Measurements from ENCODE around the gene AFDN. TPM values are rescaled to one million over a fixed set of nuclear protein-coding genes. Genes with fewer than 3 reads are reported as not detected.

AFDN gene
- total RNA-seq, 1 experiment from 2014 or later = 177 TPM

GRCh38 chr6:167797011-167797471 is 29.7 kb upstream of the AFDN start:
- BruUV-seq (replicated peaks) = no TSS peak
- ChIA-PET POLR2A (interaction anchor here (0.9 kb wide), 1 partner anchor 16 kb away, joined by 3 read pairs; no protein-coding TSS in a partner anchor), CTCF (interaction anchor here (0.6 kb wide), 1 partner anchor 121 kb away, joined by 3 read pairs; no protein-coding TSS in a partner anchor)
- H3K36me3 ChIP-seq (ENCODE audit: control insufficient read depth, insufficient read depth, low read length) = no peaks in the 10 kb centered on the region
- peak overlapping the region; percentile 62 for H3K4me3 Mint-ChIP-seq (ENCODE audit: unreplicated experiment)
- intact Hi-C loops (cut with micrococcal nuclease; ENCODE audit: unreplicated experiment) = loop anchor here (1.0 to 2.0 kb wide), 2 partner anchors 9 to 120 kb away; no protein-coding TSS in a partner anchor
- peak overlapping the region; percentile 27 for H3K27ac Mint-ChIP-seq (ENCODE audit: unreplicated experiment)
- H3K36me3 Mint-ChIP-seq (ENCODE audit: insufficient read depth, unreplicated experiment) = no peaks in the 10 kb centered on the region
- H3K4me1 ChIP-seq = peaks cover 17% of the 10 kb centered on the region
- H3K27me3 Mint-ChIP-seq (ENCODE audit: insufficient read depth, unreplicated experiment) = no peaks in the 10 kb centered on the region
- TF ChIP-seq CTCF (IDR thresholded peaks at IDR 0.05; ENCODE audit: insufficient read depth in 1 of 2, low read depth in 1 of 2, low read length in 1 of 2, severe bottlenecking in 1 of 2, unreplicated experiment in 1 of 2) = no peak
- peak overlapping the region; percentile 51 for H3K4me3 ChIP-seq (ENCODE audit: low read depth, low read length)
- no peaks in the 10 kb centered on the region for H3K9me3 Mint-ChIP-seq (ENCODE audit: unreplicated experiment)
- DNase-seq = peak; percentile 75 to 86
- no peaks in the 10 kb centered on the region for H3K27me3 ChIP-seq (replicated peaks; ENCODE audit: control insufficient read depth, insufficient read depth, low read length)
- H3K9me3 ChIP-seq = no peaks in the 10 kb centered on the region
- peaks cover 22% of the 10 kb centered on the region for H3K4me1 Mint-ChIP-seq (ENCODE audit: low read depth, unreplicated experiment)

GRCh38 chr6:167797476-167798265 is 29.0 kb upstream of the AFDN start:
- Mint-ChIP-seq H3K27me3 (ENCODE audit: insufficient read depth, unreplicated experiment) (no peaks in the 10 kb centered on the region), H3K9me3 (ENCODE audit: unreplicated experiment) (no peaks in the 10 kb centered on the region), H3K27ac (ENCODE audit: unreplicated experiment) (peak overlapping the region; percentile 60), H3K4me1 (ENCODE audit: low read depth, unreplicated experiment) (peaks cover 22% of the 10 kb centered on the region), H3K4me3 (ENCODE audit: unreplicated experiment) (peak overlapping the region; percentile 62), H3K36me3 (ENCODE audit: insufficient read depth, unreplicated experiment) (no peaks in the 10 kb centered on the region)
- Histone ChIP-seq H3K4me1 (peaks cover 17% of the 10 kb centered on the region), H3K27me3 (replicated peaks; ENCODE audit: control insufficient read depth, insufficient read depth, low read length) (no peaks in the 10 kb centered on the region), H3K9me3 (no peaks in the 10 kb centered on the region), H3K4me3 (ENCODE audit: low read depth, low read length) (peak overlapping the region; percentile 51), H3K36me3 (ENCODE audit: control insufficient read depth, insufficient read depth, low read length) (no peaks in the 10 kb centered on the region)
- no peak for DNase-seq
- intact Hi-C loops (cut with micrococcal nuclease; ENCODE audit: unreplicated experiment) = loop anchor here (1.0 to 2.0 kb wide), 2 partner anchors 9 to 121 kb away; no protein-coding TSS in a partner anchor
- BruUV-seq (replicated peaks) = TSS peak; percentile 35
- TF ChIP-seq CTCF (IDR thresholded peaks at IDR 0.05; ENCODE audit: insufficient read depth in 1 of 2, low read depth in 1 of 2, low read length in 1 of 2, severe bottlenecking in 1 of 2, unreplicated experiment in 1 of 2) = no peak
- CTCF ChIA-PET = no interaction called here
- POLR2A ChIA-PET = no interaction called here

- no peaks in the 10 kb centered on the region for H3K36me3 Mint-ChIP-seq (ENCODE audit: insufficient read depth, unreplicated experiment)
- no peaks in the 10 kb centered on the region for H3K9me3 Mint-ChIP-seq (ENCODE audit: unreplicated experiment)
- peaks cover 28% of the 10 kb centered on the region for H3K4me1 Mint-ChIP-seq (ENCODE audit: low read depth, unreplicated experiment)
- BruUV-seq (replicated peaks) = no TSS peak
- Histone ChIP-seq H3K4me3 (ENCODE audit: low read depth, low read length) (no peak overlapping the region), H3K4me1 (peaks cover 16% of the 10 kb centered on the region), H3K36me3 (ENCODE audit: control insufficient read depth, insufficient read depth, low read length) (no peaks in the 10 kb centered on the region), H3K9me3 (no peaks in the 10 kb centered on the region), H3K27me3 (replicated peaks; ENCODE audit: control insufficient read depth, insufficient read depth, low read length) (no peaks in the 10 kb centered on the region)
- peak overlapping the region; percentile 58 for H3K27ac Mint-ChIP-seq (ENCODE audit: unreplicated experiment)
- H3K4me3 Mint-ChIP-seq (ENCODE audit: unreplicated experiment) = no peak overlapping the region
- ChIA-PET POLR2A (no interaction called here), CTCF (no interaction called here)
- intact Hi-C loops (cut with micrococcal nuclease; ENCODE audit: unreplicated experiment) = no loop called here
- no peak for DNase-seq
- H3K27me3 Mint-ChIP-seq (ENCODE audit: insufficient read depth, unreplicated experiment) = no peaks in the 10 kb centered on the region
- TF ChIP-seq CTCF (IDR thresholded peaks at IDR 0.05; ENCODE audit: insufficient read depth in 1 of 2, low read depth in 1 of 2, low read length in 1 of 2, severe bottlenecking in 1 of 2, unreplicated experiment in 1 of 2) = no peak
Measured at GRCh38 chr6:167798453-167798852, 28.3 kb upstream of the AFDN start.

Data from Caco-2 (cell line).